Vagina (tissue), 2 donors: ENCODE data around the gene PKDCC. TPM values are rescaled to one million over a fixed set of nuclear protein-coding genes. Genes with fewer than 3 reads are reported as not detected.
A peak's percentile ranks its signal among the peaks of the same experiment; 100 is the strongest.

ENCODE experiments used
- DNase-seq, 2 donors: peaks; one replicate each; pipeline ENCODE4 v3.0.0-alpha.2; 2017; ENCODE audit errors: extremely low spot score in 2 of 2
- H3K27ac ChIP-seq: fragments of 200-600 bp; sonication (generic); one replicate; pipeline ENCODE4 v1.5.1; 2019
- H3K27me3 ChIP-seq: fragments of 200-600 bp; sonication (generic); one replicate; pipeline ENCODE4 v1.5.1; 2019
- H3K36me3 ChIP-seq, 2 donors: fragments of 200-600 bp; sonication (generic); one replicate each; pipeline ENCODE4 v1.5.1; 2017 to 2019
- H3K4me1 ChIP-seq: fragments of 200-600 bp; sonication (generic); one replicate; pipeline ENCODE4 v1.5.1; 2019
- H3K4me3 ChIP-seq, 2 donors: fragments of 200-600 bp; sonication (generic); 1 replicate in 1 of 2; 2 replicates in 1 of 2; pipeline ENCODE4 v1.5.1; 2016 to 2019
- H3K9me3 ChIP-seq: fragments of 200-600 bp; sonication (generic); one replicate; pipeline ENCODE4 v1.5.1; 2019
- POLR2A ChIP-seq, 2 donors: fragments of 450-650 bp; IDR thresholded peaks; one replicate each; pipeline ENCODE4 v1.6.1; 2017; ENCODE audit warnings: antibody characterized with exemption in 2 of 2, mild to moderate bottlenecking in 2 of 2, moderate library complexity in 2 of 2
- POLR2AphosphoS5 ChIP-seq, 2 donors: sonication (generic); formaldehyde crosslinking; IDR thresholded peaks; one replicate each; pipeline ENCODE4 v1.9.0; 2017; ENCODE audit warnings: antibody characterized with exemption in 2 of 2, mild to moderate bottlenecking in 2 of 2, low read depth in 1 of 2; ENCODE audit not compliant: insufficient read depth in 1 of 2
- intact Hi-C: fragments of 100-400 bp; cut with DNase I; formaldehyde crosslinking; loops from one replicate; pipeline ENCODE4 v1.15.1; 2023
- total RNA-seq: library from RNA; depleted of rRNA; stranded (reverse); fragments of >200 nt; gene quantifications from one replicate; pipeline ENCODE4 v1.2.3, GENCODE V29; 2016
- TF ChIP-seq, protein P1 (sequence below), 3 experiments: fragments of 450-650 bp in 2 of 3; fragments of 200-600 bp in 1 of 3; sonication (generic) in 1 of 3; IDR thresholded peaks; one replicate each; pipeline ENCODE4 v1.5.1; 2017 to 2019; ENCODE audit warnings: antibody characterized with exemption in 3 of 3, mild to moderate bottlenecking in 2 of 3, moderate library complexity in 2 of 3

PKDCC gene
- total RNA-seq, 1 donor from 2014 or later = 146 TPM

DNA sequence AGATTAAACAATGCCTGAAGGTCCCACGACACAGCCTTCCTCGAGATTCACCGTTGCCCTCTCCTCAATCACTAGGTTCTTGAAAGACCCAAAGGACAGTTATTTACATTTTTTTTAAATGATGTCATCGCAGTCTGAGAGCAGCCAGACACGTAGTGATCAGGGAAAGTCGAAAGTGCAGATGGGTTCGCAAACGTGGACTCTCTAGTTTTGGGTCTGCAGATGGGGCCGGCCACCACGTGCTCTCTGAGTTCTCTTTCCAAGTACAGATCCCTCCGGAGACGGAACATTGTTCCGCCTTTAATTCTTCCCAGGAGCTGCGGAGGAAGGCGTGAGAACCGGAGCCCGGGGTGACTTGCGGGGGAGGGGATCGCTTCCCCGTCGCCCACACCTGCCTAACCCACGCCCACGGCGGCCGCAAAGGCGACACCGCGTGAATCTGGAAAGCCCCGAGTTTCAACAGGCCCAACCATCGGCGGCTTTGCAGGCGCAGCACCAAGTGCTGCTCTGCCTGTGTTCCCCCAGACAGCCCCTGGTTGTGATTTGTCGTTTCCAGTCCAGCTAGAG is 54.3 kb downstream of the PKDCC start:
- Histone ChIP-seq H3K27me3 (no peaks in the 10 kb centered on the region), H3K36me3 (no peaks in the 10 kb centered on the region), H3K27ac (peak overlapping the region; percentile 82), H3K4me1 (peaks cover 21% of the 10 kb centered on the region), H3K4me3 (peak overlapping the region; percentile 44 to 53), H3K9me3 (no peaks in the 10 kb centered on the region)
- DNase-seq = no peak
- TF ChIP-seq POLR2A (IDR thresholded peaks at IDR 0.05) (no peak), POLR2AphosphoS5 (IDR thresholded peaks at IDR 0.05; ENCODE audit: insufficient read depth in 1 of 2, low read depth in 1 of 2) (peak in 1 of 2 donors; percentile 59)
- TF ChIP-seq, protein P1, sequence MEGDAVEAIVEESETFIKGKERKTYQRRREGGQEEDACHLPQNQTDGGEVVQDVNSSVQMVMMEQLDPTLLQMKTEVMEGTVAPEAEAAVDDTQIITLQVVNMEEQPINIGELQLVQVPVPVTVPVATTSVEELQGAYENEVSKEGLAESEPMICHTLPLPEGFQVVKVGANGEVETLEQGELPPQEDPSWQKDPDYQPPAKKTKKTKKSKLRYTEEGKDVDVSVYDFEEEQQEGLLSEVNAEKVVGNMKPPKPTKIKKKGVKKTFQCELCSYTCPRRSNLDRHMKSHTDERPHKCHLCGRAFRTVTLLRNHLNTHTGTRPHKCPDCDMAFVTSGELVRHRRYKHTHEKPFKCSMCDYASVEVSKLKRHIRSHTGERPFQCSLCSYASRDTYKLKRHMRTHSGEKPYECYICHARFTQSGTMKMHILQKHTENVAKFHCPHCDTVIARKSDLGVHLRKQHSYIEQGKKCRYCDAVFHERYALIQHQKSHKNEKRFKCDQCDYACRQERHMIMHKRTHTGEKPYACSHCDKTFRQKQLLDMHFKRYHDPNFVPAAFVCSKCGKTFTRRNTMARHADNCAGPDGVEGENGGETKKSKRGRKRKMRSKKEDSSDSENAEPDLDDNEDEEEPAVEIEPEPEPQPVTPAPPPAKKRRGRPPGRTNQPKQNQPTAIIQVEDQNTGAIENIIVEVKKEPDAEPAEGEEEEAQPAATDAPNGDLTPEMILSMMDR (IDR thresholded peaks at IDR 0.05) = no peak
- intact Hi-C loops = loop anchor here (10.0 kb wide), 1 partner anchor 253 kb away; no protein-coding TSS in a partner anchor

DNA sequence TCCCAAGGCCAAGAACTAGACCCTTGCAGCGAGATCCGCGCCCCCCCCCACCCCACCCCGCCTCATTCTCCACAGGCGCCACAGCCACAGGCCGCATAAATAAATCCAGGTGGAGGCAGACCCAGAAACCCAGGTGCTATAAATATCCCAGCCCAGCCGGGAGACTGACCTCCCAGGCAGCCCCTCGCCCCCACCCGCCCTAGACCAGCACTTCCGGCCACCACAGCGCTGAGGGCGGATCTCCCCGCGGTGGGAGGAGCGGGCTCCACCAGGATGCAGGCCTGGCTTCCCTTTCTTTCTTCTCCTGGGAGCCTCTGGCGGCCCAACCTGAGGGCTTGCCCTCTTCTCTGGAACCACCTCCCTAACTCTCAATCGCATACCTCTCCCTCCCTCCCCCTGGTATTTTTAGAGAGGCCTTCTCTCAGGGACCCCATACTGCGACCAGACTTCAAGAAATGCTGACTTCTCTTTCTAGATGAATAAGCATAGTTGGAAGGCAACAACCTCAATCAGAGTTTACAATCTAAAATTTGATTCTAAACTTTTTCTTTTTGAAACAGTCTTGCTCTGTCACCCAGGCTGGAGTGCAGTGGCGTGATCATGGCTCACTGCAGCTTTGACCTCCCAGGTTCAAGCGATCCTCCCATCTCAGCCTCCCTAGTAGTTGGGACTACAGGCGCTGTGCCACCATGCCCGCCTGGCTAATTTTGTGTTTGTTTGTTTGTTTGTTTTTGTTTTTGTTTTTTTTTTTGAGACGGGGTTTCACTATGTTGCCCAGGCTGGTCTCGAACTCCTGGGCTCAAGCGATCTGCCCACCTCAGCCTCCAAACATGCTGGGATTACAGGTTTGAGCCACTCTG is 55.0 kb downstream of the PKDCC start:
- no peak for TF ChIP-seq POLR2A (IDR thresholded peaks at IDR 0.05)
- TF ChIP-seq, protein P1 (IDR thresholded peaks at IDR 0.05) = no peak
- no peak for TF ChIP-seq POLR2AphosphoS5 (IDR thresholded peaks at IDR 0.05; ENCODE audit: insufficient read depth in 1 of 2, low read depth in 1 of 2)
- Histone ChIP-seq H3K4me1 (peaks cover 21% of the 10 kb centered on the region), H3K27me3 (no peaks in the 10 kb centered on the region), H3K4me3 (peak overlapping the region; percentile 44 to 53), H3K36me3 (no peaks in the 10 kb centered on the region), H3K27ac (peak overlapping the region; percentile 82), H3K9me3 (no peaks in the 10 kb centered on the region)
- no peak for DNase-seq
- intact Hi-C loops = loop anchor here (10.0 kb wide), 1 partner anchor 252 kb away; no protein-coding TSS in a partner anchor

DNA sequence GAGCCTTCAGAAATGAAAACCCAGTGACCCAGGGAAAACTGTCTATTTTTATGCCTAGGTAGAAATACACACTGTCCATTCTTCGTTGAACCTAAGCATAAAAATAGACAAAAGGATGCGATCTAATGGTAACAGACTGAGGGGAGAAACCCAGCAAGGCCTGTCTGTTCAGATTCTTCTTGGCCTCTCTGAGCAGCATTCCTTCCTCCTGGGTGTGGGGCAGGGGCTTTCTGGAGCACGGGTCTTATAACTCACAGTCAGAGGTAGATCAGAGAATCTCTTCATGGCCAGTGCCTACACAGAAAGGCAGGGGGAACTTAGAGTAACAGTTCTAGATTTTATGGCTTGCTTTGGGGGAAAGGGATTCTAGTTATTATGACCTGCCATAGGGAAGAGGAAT is 56.0 kb downstream of the PKDCC start:
- no peak for TF ChIP-seq POLR2AphosphoS5 (IDR thresholded peaks at IDR 0.05; ENCODE audit: insufficient read depth in 1 of 2, low read depth in 1 of 2)
- TF ChIP-seq, protein P1 (IDR thresholded peaks at IDR 0.05) = no peak
- TF ChIP-seq POLR2A (IDR thresholded peaks at IDR 0.05) = no peak
- H3K9me3 ChIP-seq = no peaks in the 10 kb centered on the region
- intact Hi-C loops = loop anchor here (10.0 kb wide), 1 partner anchor 251 kb away; no protein-coding TSS in a partner anchor
- H3K36me3 ChIP-seq = no peaks in the 10 kb centered on the region
- H3K4me3 ChIP-seq = no peak overlapping the region
- H3K4me1 ChIP-seq = peaks cover 21% of the 10 kb centered on the region
- no peaks in the 10 kb centered on the region for H3K27me3 ChIP-seq
- no peak for DNase-seq
- no peak overlapping the region for H3K27ac ChIP-seq

DNA sequence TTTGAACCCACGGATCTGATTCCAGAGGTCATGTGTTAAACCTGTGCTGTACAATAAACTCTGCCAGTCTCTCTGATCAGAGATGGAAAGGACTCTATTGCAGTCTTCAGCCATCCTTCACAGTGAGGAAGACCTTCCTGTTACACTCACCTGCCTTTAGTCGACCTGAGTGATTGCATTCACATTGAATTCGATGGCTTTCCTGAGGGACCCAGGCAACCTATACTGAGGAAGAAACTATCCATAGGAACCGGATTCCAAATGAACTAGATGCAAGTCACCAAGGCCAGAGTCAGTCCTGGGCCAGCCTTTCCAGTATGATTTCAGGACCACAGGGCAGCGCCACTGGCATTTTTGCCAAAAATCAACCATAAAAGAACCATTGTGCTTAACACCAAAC is 56.8 kb downstream of the PKDCC start:
- no peaks in the 10 kb centered on the region for H3K36me3 ChIP-seq
- H3K27me3 ChIP-seq = no peaks in the 10 kb centered on the region
- peaks cover 17% of the 10 kb centered on the region for H3K4me1 ChIP-seq
- TF ChIP-seq POLR2A (IDR thresholded peaks at IDR 0.05) (no peak), POLR2AphosphoS5 (IDR thresholded peaks at IDR 0.05; ENCODE audit: insufficient read depth in 1 of 2, low read depth in 1 of 2) (no peak)
- TF ChIP-seq, protein P1 (IDR thresholded peaks at IDR 0.05) = no peak
- H3K27ac ChIP-seq = peak overlapping the region; percentile 11
- H3K9me3 ChIP-seq = no peaks in the 10 kb centered on the region
- intact Hi-C loops = loop anchor here (10.0 kb wide), 1 partner anchor 250 kb away; no protein-coding TSS in a partner anchor
- DNase-seq = no peak
- no peak overlapping the region for H3K4me3 ChIP-seq
